ACHN (cell line): ENCODE data around the gene RPS14.
"Not testable (repeated sequence)": the region's sequence is repeated elsewhere in the genome, so short reads cannot be mapped to it uniquely, and the experiment has no call there.

Source experiments
- DNase-seq: peaks from one replicate; pipeline ENCODE4 v3.0.0-alpha.2; 2015
- in situ Hi-C: cut with HindIII; loops from 2 replicates; pipeline ENCODE4 v1.10.0; 2017; ENCODE audit warnings: low sequenced_read_pairs, low pct_ligation_motif_present, low pct_unique_long_range_greater_than_20kb

Gene RPS14

GRCh38 chr5:150428978-150429377, 20.6 kb downstream of the RPS14 start:
- DNase-seq, result no peak

DNA sequence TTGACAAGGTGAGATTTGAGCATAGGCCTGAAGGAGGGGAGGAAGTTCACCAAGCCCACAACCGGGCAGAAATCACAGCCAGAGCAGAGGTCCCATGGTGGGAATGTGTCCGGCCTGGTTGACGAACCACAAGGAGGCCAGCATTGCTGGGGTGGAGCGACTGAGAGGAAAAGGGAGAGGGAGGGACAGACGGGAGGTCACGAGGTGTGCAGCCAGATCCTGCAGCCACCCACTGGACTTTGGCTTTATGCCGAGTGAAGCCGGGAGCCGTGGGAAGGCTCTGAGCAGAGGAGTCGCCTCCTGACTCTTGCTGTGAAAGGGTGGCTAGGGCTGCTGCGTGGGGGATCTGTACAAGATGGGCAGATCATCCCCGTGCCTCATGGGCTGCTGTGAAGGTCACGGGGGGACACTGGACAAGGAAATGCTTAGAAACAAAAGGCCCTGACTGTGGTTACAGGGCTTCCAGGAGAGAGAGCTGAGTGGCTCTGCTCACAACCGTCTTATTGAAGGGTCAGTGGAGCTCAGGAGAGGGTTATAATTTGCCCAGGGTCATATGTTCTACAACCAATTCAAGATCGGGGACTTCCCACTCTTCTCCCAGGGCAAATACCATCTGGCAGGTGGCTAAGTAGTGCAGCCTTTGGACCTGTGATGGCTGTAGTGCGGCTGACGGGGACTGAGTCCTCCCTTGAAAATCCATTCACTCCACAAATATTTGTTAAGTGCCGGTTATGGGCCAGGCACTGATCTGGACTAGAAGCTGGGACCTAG, 21.2 kb downstream of the RPS14 start:
- in situ Hi-C loops, result no loop called here
- no peak for DNase-seq

More at GRCh38 chr5:150428978-150429377, 20.6 kb downstream of the RPS14 start:
- in situ Hi-C loops, result no loop called here

DNA sequence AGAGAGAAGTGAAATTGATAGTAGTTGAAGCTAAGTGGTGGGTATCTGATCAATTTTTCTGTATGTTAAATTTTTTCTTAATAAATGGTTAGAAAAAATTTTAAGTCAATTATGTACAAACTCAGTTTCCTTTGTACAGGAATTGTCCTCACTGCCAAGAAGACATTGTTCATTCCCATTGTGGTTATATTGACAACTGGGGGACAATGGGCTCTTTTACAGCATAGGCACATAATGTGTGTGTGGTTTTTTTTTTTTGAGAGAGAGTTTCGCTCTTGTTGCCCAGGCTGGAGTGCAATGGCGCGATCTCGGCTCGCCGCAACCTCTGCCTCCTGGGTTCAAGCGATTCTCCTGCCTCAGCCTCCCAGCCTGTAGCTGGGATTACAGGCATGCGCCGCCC, 23.4 kb downstream of the RPS14 start:
- DNase-seq, in situ Hi-C loops: not testable (repeated sequence)

DNA sequence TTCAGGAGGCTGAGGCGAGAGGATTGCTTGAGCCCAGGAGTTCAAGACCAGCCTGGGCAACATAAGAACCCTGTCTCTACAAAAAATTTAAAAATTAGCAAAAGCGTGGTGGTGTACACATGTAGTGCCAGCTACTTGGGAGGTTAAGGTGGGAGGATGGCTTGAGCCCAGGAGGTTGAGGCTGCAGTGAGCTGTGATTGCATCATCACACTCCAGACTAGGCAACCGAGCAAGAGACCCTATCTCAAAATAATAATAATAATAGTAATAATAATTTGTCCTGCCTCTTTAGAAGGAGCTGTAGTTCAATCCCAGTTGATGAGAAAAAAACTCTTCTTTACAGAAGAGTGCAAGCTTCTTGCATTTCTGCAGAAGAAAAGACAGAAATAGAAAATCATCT, 26.8 kb downstream of the RPS14 start:
- in situ Hi-C loops, result no loop called here
- no peak for DNase-seq

DNA sequence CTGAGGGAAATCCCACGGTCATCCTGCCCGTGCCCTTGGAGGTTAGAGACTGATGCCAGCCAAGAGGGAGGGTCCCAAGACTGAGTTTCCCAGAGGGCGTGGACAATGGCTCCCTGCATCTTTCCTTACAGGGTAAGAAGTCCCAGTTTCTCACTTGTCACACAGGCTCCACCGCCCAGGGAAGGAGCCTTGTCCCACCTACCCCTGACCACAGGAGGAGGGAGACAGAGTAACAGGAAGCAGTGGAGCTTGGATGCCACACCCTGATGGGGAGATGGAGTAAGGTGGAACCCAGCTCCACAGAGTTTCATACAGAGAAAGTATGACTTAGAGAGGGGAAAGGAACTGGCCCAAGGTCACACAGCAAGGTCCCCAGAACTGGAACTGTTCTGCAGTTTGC, 27.5 kb downstream of the RPS14 start:
- DNase-seq, result no peak
- in situ Hi-C loops, result no loop called here

DNA sequence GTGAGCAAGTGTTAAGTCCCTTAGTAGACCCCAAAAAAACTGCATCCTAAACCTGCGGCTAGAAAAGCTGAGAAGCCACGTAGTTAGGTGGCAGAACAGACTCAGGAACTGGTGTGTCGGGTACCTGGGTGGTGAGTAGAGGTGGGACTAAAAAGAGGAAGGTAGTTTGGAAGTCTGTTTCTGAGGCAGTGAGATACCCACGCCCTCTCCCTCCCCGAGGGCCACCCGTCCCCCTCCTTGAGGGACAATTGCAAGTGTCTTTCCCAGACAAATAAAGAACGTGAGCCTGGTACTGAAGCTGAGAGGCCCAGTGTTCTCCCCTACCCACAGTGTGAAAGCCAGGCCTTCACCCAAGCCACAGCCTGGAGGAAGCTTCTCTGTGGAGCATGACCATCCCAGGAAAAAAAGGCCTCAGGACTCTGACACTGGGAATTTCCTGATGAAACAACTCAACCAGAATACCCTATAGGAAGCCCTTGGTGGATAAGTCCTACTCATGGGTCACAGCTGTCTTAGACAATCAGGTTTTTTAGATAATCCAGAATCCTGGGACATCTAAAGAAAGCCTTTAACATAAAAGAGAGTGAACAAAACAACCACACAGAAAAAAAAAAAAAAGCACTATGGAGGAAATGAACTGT, 29.8 kb downstream of the RPS14 start:
- no peak for DNase-seq
- in situ Hi-C loops, result no loop called here

DNA sequence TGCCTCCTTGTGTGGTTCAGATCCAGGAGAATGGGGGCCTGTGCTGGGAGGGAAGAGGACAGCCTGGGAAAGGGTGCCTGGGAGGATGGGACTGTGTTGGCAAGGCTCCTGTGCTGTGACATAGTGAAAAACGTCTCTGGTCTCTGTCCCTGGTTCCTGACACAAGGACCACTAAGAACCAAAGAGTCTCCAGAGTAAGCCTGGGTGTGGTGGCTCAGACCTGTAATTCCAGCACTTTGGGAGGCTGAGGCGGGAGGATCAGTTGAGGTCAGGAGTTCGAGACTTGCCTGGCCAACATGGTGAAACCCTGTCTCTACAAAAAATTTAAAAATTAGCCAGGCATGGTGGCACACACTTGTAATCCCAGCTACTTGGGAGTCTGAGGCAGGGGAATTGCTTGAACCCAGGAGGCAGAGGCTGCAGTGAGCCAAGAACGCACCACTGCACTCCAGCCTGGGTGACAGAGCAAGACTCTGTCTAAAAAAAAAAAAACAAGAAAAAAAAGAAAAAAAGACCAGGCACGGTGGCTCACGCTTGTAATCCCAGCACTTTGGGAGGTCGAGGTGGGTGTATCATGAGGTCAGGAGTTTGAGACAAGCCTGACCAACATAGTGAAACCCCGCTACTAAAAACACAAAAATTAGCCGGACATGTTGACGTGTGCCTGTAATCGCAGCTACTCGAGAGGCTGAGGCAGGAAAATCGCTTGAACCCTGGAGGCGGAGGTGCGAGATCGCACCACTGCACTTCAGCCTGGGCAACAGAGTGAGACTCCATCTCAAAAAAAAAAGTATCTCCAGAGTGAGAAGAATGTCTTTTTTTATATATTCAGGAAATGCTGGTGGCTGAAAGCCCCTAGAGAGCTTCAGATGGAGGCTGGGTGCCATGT, 35.4 kb downstream of the RPS14 start:
- in situ Hi-C loops, DNase-seq: not testable (repeated sequence)

GRCh38 chr5:150413176-150413901, 36.2 kb downstream of the RPS14 start:
- in situ Hi-C loops, result no loop called here
- no peak for DNase-seq

DNA sequence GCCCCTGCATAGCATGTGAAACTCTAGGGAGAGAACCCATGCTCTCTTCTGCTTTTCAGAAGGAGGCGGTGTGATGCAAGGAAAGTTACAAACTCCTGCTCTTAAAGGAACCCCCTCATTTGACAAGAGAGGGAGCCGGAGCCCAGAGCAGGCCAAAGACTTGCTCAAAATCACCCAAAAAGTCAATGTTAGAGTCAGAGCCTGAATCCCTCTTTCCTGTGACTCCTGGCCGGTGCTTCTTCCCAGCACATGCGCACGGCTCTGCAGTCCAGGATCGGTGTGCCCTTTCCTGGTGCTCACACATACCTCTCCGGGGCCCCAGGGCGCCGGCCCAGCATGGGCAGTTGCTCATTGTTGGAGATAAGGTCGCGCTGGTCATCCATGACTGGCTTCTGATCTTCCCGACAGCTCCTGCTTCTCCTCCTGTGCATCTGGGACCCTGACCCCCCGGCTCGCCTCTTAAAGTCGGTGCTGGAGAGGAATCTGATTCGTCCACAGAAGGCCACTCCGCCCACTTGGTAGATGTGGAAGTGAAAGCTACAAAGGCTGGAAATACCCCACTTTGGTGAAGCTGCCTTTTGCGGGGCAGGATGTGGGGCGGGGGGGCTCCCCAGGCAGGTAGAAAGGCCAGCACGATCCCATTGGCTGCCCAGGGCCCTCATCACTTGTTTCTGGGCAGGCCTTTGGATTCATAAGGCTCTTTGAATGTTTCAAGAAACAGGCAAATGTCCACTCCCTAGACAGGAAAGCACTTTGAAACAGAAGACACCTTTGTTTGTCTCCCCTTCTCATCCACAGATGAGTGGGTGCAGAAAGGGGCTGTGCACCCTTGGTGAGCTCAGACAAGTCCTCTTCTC, 37.0 kb downstream of the RPS14 start, which contains the start of gene CD74:
Gene CD74, minus strand, starts transcription at position 592 of the 857 bp plus-strand sequence. Its CDS starts 161 bp downstream, at position 431.
- DNase-seq, result peak; percentile 86
- in situ Hi-C loops, result no loop called here

DNA sequence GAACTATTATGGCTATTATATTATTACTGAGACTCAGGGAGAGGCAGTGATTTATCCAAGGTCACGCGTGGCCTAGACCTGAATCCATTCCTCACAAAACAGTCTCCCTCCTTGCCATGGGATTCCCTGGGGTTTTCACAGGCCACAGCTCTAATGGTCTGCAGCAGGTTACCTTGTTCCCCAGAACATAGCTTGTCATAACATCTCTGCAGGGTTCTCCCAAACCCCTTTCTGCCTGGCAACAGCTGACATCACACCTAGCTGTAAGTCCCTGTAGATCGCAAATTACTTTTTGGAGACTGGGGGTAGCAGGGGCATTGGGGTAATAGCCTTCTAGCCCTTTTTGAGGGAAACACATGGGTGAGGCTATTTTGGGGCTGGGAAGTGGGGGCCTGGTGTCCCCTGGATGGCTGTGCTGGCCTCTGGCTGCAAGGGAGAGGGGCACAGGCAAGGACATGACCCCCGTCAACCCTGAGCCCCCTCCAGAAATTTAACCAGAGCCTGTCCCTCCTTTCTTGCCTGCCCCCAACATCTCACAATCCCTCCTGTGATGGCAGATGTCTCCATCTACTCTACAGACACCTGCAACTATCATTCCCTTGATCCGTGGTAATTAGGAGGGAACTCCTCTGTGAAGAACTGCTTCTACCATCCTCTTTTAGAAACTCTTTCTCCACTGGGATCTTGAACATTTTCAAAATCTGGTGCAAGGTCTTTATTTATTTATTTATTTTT, 38.1 kb downstream of the RPS14 start:
- in situ Hi-C loops, result no loop called here
- peak; percentile 29 for DNase-seq

DNA sequence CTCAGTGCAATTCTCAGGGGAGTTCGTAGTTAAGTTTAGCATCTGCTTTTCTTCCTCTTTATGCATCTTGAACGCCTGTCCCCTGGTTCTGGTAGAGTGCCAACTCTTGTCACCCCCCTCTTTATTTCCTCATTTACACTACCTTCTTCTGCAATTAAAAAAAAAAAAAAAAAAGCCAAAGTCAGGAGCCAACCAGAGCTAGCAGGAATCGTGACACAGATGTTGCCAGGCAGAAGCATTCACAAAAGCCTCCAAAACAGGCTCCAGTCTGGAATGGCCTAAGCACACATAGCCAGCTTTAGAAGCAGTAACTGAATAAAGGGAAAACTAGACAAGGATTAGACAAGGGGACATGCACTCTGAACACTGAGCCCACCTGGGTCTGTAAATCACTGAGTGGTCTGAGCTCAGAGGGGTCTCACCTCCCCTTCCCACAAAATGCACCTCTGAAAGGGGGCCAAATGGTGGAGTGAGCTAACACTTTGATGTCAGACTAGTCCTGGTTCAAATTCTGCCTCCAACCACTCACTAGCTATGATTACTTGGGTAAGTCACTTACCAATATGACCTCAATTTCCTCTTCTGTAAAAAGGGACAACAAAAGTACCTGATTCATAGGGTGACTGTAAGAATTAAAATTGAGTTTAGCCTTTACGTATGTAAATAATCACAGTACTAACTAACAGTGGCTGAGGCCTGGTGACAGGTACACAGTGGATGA, 38.9 kb downstream of the RPS14 start:
- in situ Hi-C loops, result no loop called here
- DNase-seq, result peak; percentile 78

DNA sequence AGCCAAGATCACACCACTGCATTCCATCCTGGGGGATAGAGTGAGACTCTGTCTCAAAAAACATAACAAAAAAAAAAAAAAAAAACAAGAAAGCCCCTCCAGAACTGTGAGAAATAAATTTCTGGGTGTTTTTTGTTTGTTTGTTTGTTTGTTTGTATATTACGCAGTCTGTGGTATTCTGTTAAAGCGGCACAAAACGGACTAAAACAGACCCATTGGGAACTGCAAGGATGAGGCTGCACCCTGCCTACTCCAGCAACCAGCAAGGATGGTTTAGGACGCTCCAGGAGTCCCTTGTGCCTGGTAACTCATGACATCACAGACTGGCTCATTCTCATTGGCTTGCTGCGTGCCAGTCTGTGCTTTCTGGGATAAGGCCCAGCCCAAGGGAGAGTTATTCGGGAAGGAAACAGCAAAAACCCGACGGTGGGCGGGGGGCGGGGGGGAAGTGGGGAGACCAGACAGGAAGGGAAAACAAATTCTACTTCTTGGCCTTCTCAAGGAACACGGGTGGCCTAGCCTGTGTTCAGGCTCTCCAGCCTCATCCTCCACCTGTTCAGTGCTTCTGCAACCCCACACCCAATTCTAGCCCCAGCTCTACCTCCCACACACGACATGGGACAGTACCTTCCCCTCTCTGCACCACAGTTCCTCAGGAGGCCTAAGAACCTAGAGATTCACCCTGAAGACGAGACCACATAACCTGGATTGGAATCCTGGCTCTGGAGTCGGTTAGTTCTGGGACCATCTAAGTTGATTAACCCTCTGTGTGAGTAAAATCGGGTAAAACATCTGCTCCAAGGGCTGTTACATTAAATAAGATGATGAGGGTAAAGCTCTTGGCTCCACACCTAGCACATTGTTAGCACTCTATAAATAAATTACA, 39.7 kb downstream of the RPS14 start:
- peak; percentile 87 for DNase-seq

GRCh38 chr5:150408231-150408943, 41.2 kb downstream of the RPS14 start:
- no peak for DNase-seq
- in situ Hi-C loops, result no loop called here

More for the DNA sequence above, 39.7 kb downstream of the RPS14 start:
- in situ Hi-C loops, result no loop called here

GRCh38 chr5:150407096-150407720, 42.3 kb downstream of the RPS14 start:
- DNase-seq, result no peak
- in situ Hi-C loops, result no loop called here

DNA sequence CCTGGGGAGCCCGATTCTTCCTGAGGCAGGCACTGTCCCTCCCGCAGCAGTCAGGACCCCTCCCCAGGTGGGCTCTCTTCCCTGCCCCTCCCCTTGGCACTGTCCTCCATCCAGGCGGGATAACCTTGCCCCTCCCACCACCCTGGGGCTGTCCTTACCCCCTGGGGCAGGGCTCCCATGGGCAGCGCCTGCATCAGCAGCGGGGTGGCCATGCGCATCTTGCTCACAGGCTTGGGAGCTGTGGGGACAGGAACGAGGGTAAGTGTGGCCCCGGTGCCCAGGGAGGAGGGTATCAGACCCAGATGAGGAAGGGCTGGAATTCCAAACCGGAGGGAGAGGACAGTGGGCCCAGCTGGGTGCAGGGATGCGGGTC, 42.8 kb downstream of the RPS14 start:
- in situ Hi-C loops, result no loop called here
- no peak for DNase-seq
